Aorta (tissue), 5 donors: ENCODE measurements around the gene DDX24. TPM values are rescaled to one million over a fixed set of nuclear protein-coding genes. Genes with fewer than 3 reads are reported as not detected.
"Not testable (repeated sequence)": the region's sequence is repeated elsewhere in the genome, so short reads cannot be mapped to it uniquely, and the experiment has no call there.

Experiments
- ATAC-seq: fragments of 200-7000 bp; cut with Tn5 transposase; one replicate; pipeline ENCODE4 v1.9.1; 2022; ENCODE audit warnings: moderate library complexity; ENCODE audit not compliant: low FRiP score
- DNase-seq, 2 donors: peaks; one replicate each; pipeline ENCODE4 v3.0.0-alpha.2; 2020
- H3K27ac ChIP-seq, 2 donors: one replicate each; pipeline ENCODE4 v1.5.1; 2013; ENCODE audit warnings: low read length in 2 of 2, mild to moderate bottlenecking in 2 of 2, moderate library complexity in 2 of 2, control low read depth in 1 of 2, inconsistent platforms in 1 of 2, low read depth in 1 of 2
- H3K27me3 ChIP-seq, 2 donors: one replicate each; pipeline ENCODE4 v1.6.1; 2013; ENCODE audit warnings: control low read depth in 1 of 2, low read length in 1 of 2, mild to moderate bottlenecking in 1 of 2, moderate library complexity in 1 of 2; ENCODE audit not compliant: insufficient read depth in 2 of 2, control insufficient read depth in 1 of 2
- H3K36me3 ChIP-seq, 2 donors: one replicate each; pipeline ENCODE4 v1.6.1; 2013; ENCODE audit warnings: control low read depth in 1 of 2, low read length in 1 of 2, mild to moderate bottlenecking in 1 of 2; ENCODE audit not compliant: insufficient read depth in 2 of 2, control insufficient read depth in 1 of 2
- H3K4me1 ChIP-seq, 2 donors: one replicate each; pipeline ENCODE4 v1.6.1; 2013; ENCODE audit warnings: low read length in 2 of 2, control low read depth in 1 of 2, mild to moderate bottlenecking in 1 of 2, moderate library complexity in 1 of 2; ENCODE audit not compliant: insufficient read depth in 2 of 2, control insufficient read depth in 1 of 2
- H3K4me3 ChIP-seq, 2 donors: one replicate each; pipeline ENCODE4 v1.5.1; 2013; ENCODE audit warnings: low read length in 2 of 2, control low read depth in 1 of 2, mild to moderate bottlenecking in 1 of 2
- H3K9me3 ChIP-seq: one replicate; pipeline ENCODE4 v1.6.1; 2013; ENCODE audit warnings: mild to moderate bottlenecking, low read length; ENCODE audit not compliant: control insufficient read depth
- WGBS, 2 donors: extraction: QIAGEN DNeasy Blood & Tissue Kit; methylation state at CpG; one replicate each; pipeline ENCODE4 v1.1.7; 2013; 5-methylcytosine and 5-hydroxymethylcytosine counted together
- intact Hi-C, 2 donors: fragments of 100-400 bp; cut with DNase I; formaldehyde crosslinking; loops; one replicate each; pipeline versions ENCODE4 v1.14.2 to v1.15.0; 2022
- polyA plus RNA-seq, 2 donors: library from polyadenylated mRNA; stranded (reverse); fragments of 200-250 nt; gene quantifications; one replicate each; pipeline ENCODE4 v1.2.3, GENCODE V29; 2013
- total RNA-seq, 2 donors: library from RNA; stranded (reverse); fragmentation: NEBNext Ultra II Directional; extraction: Animal tissue kit (Norgen Biotek cat#: 25700); gene quantifications; one replicate each; pipeline ENCODE4 v1.2.1, GENCODE V29; 2021
- donor health status: healthy with polysubstance abuse.
- donor health status: Bipolar disorder and iron deficiency.
- donor health status: DM: no; HTN: no; CAD: no.
- donor health status: DM: no; HTN: no; CAD: no.
- donor health status: DM: yes; HTN: yes; CAD: no.

DDX24 gene
- total and polyA plus RNA-seq, 4 donors: 43.7 to 198 (median 174) TPM

DNA sequence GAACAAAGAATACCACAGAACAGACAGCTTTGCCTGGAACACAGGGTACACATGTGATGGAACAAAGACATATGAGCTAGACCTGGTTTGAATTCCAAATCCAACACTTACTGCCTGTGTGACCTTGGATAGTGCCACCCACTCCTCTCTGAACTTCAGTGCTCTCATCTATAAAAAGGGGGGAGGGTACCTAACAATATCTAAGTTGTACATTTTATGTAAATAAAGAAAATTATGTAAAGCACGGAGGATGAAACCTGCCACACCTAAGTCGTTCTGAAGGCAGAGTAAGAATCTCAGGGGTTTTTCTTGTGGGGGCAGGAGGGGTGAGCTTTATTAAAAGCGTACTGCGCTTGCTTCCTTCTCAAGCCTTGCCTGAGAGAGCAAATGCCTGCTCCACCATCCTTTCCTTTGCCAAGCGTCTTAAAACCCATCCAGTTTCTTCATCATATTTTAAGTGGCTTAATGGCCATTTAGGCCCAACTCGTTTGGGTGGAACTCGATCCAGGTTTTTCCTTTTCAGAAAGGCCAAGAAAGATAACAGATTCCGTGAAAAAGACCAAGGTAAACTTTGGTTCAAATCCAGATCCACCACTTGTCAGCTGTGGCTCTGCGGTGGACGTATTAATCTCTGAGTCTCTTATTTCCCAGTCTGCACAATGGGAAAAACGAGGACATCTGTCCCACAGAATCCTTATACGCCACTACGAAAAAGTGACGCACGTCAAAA lies 946 bp downstream of the DDX24 start:
- WGBS, 2 donors: 1 to 2% methylated on average over 15 of the region's 15 CpGs
- no peaks in the 10 kb centered on the region for H3K27me3 ChIP-seq
- intact Hi-C loops: loop anchor here (2.0 to 5.0 kb wide), 2 partner anchors 47 to 49 kb away; partner anchors contain the start of gene IFI27L2 (in 2 of the 2)
- DNase-seq (no peak), ATAC-seq (no peak)
- peak overlapping the region; percentile 57 to 97 for H3K4me3 ChIP-seq
- H3K9me3 ChIP-seq: no peaks in the 10 kb centered on the region
- H3K36me3 ChIP-seq: peaks cover 0 to 3% of the 10 kb centered on the region in 2 donors
- H3K27ac ChIP-seq: peak overlapping the region; percentile 8 to 45
- peaks cover 0 to 5% of the 10 kb centered on the region in 2 donors for H3K4me1 ChIP-seq

DNA sequence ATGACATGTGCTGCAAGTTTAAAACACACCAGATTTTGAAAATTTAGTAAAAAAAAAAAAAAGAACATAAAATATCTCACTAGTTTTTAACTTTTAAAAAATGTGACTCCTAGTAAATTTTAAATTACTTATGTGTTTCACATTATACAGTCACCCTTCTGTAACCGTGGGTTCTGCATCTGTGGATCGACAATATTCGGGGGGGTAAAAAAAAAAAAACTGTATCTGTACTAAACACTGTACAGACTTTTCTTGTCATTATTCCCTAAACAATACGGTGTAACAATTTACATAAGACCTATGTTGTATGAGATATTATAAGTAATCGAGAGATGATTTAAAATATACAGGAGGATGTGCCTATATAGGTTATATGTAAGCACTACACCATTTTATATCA lies 3.2 kb downstream of the DDX24 start:
- Histone ChIP-seq H3K36me3 (peaks cover 0 to 3% of the 10 kb centered on the region in 2 donors), H3K27me3 (no peaks in the 10 kb centered on the region), H3K27ac (no peak overlapping the region), H3K4me3 (peak overlapping the region; percentile 69 to 97), H3K9me3 (no peaks in the 10 kb centered on the region), H3K4me1 (peaks cover 0 to 5% of the 10 kb centered on the region in 2 donors)
- DNase-seq (no peak), ATAC-seq (no peak)
- WGBS, 2 donors: 65 to 74% methylated on average over 5 of the region's 5 CpGs
- intact Hi-C loops: no loop called here

DNA sequence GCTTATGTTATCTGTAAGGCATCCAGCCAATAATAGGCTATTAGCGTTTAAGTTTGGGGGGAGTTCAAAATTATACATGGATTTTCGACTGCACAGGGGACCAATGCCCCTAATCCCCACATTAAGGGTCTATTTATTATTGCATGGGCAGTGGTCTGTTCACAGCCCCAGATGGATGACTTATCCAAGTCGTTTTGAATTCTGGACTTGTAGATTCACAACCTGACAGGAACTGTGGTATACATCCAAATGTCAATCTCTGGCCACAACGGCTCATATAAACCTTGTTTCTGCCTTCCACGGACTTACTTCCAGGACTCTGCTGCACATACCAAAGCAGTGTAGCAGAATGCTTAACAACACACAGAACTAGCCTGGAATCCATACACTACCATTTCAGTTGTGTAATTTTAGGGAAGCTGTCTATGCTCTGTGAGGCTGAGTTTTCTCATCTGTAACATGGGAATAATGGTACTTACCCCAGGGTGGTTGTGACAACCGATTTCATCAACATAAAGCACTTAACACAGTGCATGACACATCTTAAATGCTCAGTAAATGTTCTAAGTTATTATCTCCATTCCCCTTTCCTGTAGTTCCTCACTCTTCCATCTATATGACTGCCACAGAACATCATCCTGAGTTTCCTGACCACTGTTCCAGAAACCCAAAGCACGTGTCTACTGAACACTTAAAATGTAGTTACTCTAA lies 3.7 kb downstream of the DDX24 start:
- intact Hi-C loops: no loop called here
- 33 to 41% methylated on average over 7 of the region's 7 CpGs for WGBS, 2 donors
- no peaks in the 10 kb centered on the region for H3K27me3 ChIP-seq
- H3K36me3 ChIP-seq: peaks cover 0 to 3% of the 10 kb centered on the region in 2 donors
- peak overlapping the region; percentile 69 to 97 for H3K4me3 ChIP-seq
- DNase-seq: no peak
- no peak for ATAC-seq
- H3K4me1 ChIP-seq: peaks cover 0 to 5% of the 10 kb centered on the region in 2 donors
- no peaks in the 10 kb centered on the region for H3K9me3 ChIP-seq
- no peak overlapping the region for H3K27ac ChIP-seq

DNA sequence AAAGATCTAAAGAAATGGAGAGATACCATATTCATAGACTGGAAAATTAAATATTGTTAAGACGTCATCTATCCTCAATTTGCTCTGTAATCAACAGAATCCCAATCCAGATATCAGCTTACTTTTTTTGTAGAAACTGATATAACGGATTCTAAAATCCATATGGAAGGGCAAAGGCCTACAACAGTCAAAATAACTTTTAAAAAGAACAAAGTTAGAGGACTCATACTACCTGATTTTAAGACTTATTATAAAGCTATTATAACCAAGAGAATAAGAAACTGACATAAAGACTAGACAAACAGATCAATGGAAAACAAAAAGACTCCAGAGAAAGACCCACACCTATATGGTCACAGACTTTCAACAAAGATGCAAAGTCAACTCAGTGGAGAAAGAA lies 6.0 kb downstream of the DDX24 start:
- peaks cover 0 to 5% of the 10 kb centered on the region in 2 donors for H3K4me1 ChIP-seq
- H3K27me3 ChIP-seq: no peaks in the 10 kb centered on the region
- intact Hi-C loops: no loop called here
- 98 to 99% methylated on average over 2 of the region's 2 CpGs for WGBS, 2 donors
- peaks cover 0 to 3% of the 10 kb centered on the region in 2 donors for H3K36me3 ChIP-seq
- no peak overlapping the region for H3K4me3 ChIP-seq
- H3K27ac ChIP-seq: no peak overlapping the region
- no peak for DNase-seq
- no peaks in the 10 kb centered on the region for H3K9me3 ChIP-seq
- no peak for ATAC-seq

- Histone ChIP-seq H3K36me3 (peaks cover 0 to 3% of the 10 kb centered on the region in 2 donors), H3K27ac (no peak overlapping the region), H3K4me1 (peaks cover 0 to 2% of the 10 kb centered on the region in 2 donors), H3K27me3 (no peaks in the 10 kb centered on the region), H3K9me3 (no peaks in the 10 kb centered on the region), H3K4me3 (no peak overlapping the region)
- WGBS, 2 donors: 95 to 97% methylated on average over 3 of the region's 3 CpGs
- intact Hi-C loops: no loop called here
- no peak for DNase-seq
- no peak for ATAC-seq
These were observed 6.5 kb downstream of the DDX24 start for GRCh38 chr14:94074534-94074933.

- H3K9me3 ChIP-seq, ATAC-seq, H3K4me3 ChIP-seq, H3K4me1 ChIP-seq, H3K27me3 ChIP-seq, H3K36me3 ChIP-seq, intact Hi-C loops, DNase-seq, H3K27ac ChIP-seq: not testable (repeated sequence)
- 95% methylated on average over 3 of the region's 3 CpGs for WGBS, 2 donors
These were observed 8.9 kb downstream of the DDX24 start for GRCh38 chr14:94072076-94072475.

- Histone ChIP-seq H3K36me3 (peaks cover 0 to 5% of the 10 kb centered on the region in 2 donors), H3K27me3 (no peaks in the 10 kb centered on the region), H3K4me1 (peaks cover 2 to 6% of the 10 kb centered on the region in 2 donors), H3K9me3 (no peaks in the 10 kb centered on the region), H3K4me3 (no peak overlapping the region), H3K27ac (no peak overlapping the region)
- no peak for ATAC-seq
- intact Hi-C loops: no loop called here
- WGBS, 2 donors: 52 to 53% methylated on average over 8 of the region's 8 CpGs
- no peak for DNase-seq
These were observed 14.8 kb downstream of the DDX24 start for GRCh38 chr14:94066089-94066676.

- no peak overlapping the region for H3K4me3 ChIP-seq
- DNase-seq (no peak), ATAC-seq (no peak)
- 39 to 45% methylated on average over 9 of the region's 9 CpGs for WGBS, 2 donors
- peak overlapping the region in 1 of 2 donors; percentile 42 for H3K27ac ChIP-seq
- H3K9me3 ChIP-seq: no peaks in the 10 kb centered on the region
- no peaks in the 10 kb centered on the region for H3K27me3 ChIP-seq
- intact Hi-C loops: no loop called here
- H3K4me1 ChIP-seq: peaks cover 2 to 6% of the 10 kb centered on the region in 2 donors
- H3K36me3 ChIP-seq: peaks cover 10 to 29% of the 10 kb centered on the region in 2 donors
These were observed 18.6 kb downstream of the DDX24 start for GRCh38 chr14:94062344-94062940.
